NCI-H524 (cell line): ENCODE measurements around the gene PPP6R3.
"Not testable (repeated sequence)": the region's sequence is repeated elsewhere in the genome, so short reads cannot be mapped to it uniquely, and the experiment has no call there.

Source experiments
- DNase-seq, 2 experiments: peaks; one replicate each; lab custom pipeline; 2025; lab: John Stamatoyannopoulos, UW

Gene PPP6R3

GRCh38 chr11:68457216-68457897 lies 3.2 kb upstream of the PPP6R3 start:
- DNase-seq, result no peak

GRCh38 chr11:68457898-68458249 lies 2.7 kb upstream of the PPP6R3 start:
- no peak for DNase-seq

DNA sequence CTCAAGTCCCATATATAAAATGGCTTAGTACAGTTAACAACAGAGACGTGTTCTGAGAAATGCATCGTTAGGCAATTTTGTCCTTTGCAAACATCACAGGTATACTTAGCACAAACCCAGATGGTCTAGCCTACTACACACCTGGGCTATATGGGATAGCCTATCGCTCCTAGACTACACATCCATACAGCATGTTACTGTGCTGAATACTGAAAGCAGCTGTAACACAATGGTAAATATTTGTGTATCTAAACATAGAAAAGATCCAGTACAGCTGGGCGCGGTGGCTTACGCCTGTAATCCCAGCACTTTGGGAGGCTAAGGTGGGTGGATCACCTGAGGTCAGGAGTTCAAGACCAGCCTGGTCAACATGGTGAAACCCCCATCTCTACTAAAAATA lies 2.2 kb upstream of the PPP6R3 start:
- DNase-seq, result not testable (repeated sequence)

GRCh38 chr11:68459886-68460740 lies 439 bp upstream of the PPP6R3 start:
- peak; percentile 98 to 99 for DNase-seq

- DNase-seq, result no peak
Observed at GRCh38 chr11:68461575-68461917, 994 bp downstream of the PPP6R3 start.

DNA sequence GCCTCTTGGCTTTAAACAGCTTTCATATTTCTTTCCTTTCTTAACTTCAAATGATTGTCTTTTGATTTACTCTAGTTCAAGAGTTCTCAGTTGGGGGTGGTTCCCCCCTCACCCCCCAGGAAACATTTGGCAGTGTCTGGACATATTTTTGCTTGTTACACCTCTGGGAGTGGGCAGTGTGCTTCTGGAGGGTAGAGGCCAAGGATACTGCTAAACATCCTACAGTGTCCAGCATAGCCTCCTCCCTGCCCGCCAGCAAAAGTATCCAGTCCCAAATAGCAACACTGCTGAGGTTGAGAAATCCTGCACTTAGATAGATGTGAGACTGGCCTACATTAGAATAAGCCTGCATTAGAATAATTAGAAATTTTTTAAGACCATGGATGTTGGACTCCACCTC lies 3.2 kb downstream of the PPP6R3 start:
- DNase-seq, result no peak

GRCh38 chr11:68467201-68467834 lies 6.8 kb downstream of the PPP6R3 start:
- DNase-seq, result no peak

- DNase-seq, result no peak
Observed at GRCh38 chr11:68468217-68468828, 7.8 kb downstream of the PPP6R3 start.

- no peak for DNase-seq
Observed at GRCh38 chr11:68469122-68469521, 8.6 kb downstream of the PPP6R3 start.

DNA sequence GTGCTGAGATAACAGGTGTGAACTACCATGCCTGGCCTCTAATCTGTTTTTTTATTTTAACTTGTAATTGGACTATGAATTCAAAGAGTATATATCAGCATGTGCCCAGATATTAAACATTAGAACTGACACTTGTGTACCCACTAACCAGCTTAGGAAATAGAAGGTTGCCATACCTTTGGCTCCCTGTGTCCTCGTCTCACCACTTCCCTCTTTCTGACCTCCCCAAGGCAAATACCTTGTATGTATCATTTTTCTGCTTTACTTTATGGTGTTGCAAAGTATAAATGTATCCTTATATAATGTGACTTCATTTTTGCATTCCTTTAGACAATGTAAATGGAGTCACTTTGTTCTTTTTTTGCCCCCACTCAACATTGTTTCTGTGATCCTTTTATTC lies 9.1 kb downstream of the PPP6R3 start:
- no peak for DNase-seq

DNA sequence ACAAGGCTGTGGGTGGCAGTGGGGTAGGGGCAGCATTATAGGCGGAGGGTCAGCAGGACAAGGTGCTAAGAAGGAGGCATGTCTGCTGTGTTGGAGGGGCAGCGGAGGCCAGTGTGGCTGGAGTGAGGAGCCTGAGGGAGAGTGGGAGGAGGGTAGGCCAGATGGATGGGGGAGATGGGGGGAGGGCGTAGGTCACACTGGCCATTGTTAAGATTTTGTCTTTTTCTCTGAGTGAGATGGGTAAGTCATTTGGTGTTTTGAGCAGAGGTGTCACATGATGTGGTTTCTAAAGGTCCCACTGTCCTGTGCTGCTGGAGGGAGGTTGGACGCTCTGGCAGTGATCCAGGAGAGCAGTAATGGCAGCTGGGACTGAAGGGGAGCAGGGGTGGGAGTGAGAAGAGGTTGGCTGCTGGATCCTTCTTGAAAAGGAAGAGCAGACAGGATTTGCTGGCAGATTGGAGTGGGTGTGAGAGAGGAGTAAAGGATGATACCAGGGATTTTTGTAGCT lies 9.8 kb downstream of the PPP6R3 start:
- peak; percentile 85 to 90 for DNase-seq

DNA sequence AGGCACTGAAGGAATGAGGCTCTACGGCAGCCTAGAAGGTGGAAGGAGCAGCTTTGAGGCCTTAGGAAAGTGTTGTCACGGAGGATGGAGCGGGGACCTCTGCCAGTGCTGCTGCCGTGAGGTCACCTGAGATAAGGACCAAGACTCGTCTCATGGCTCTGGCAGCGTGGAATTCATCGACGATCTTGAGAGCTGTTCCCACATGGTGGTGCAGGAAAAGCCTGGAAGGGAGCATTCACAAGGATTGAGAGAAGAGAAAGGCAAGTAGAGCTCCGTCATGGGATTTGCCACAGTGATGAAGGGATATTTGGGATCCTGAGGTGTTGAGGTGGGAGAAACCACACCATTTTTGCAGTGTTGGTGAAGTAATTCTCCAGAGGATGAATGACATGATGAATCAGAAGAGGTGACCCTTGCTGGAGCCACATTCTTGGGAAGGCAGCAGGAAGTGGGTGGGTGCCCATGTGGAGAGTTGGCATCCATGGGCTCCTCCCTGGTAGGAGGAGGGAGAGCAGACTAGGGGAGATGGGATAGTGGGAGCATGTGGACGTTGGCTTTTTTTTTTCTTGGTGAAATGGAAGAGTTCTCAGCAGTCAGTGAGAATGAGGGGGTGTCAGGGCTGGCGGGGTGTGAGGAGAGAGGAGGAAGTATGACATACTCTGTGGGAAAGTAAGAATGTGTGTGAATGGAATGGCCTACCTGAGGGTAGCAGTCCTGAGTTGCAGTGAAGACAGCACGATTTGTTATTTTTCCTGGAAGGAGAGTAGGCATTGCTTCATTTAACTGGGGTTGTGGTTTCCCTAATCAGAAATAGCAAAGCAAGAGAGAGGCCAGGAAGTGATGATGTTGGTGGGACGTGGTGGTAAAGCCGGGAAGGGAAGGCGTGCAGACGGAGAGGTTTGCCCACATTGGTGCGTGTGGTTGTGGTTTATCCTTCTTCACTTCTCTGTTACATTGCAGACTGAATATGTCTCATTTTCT lies 11.1 kb downstream of the PPP6R3 start:
- no peak for DNase-seq

DNA sequence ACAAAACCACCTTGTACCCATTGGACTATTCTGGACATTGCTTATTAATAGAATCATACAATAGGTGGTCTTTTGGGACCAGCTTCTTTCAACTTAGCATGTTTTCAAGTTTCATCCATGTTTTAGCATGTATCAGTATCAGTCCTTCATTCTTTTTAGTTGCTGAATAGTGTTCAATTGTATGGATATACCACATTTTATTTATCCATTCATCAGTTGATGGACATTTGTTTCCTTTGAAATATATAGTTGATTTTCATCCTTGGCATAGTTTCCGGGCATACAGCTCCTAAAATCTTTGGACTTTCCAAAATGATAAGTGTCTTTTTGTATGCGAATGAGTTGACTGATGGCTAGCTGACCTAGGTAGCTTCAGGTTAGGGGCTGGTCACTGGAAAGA lies 12.2 kb downstream of the PPP6R3 start:
- no peak for DNase-seq

- no peak for DNase-seq
Observed at GRCh38 chr11:68473693-68474092, 13.1 kb downstream of the PPP6R3 start.

DNA sequence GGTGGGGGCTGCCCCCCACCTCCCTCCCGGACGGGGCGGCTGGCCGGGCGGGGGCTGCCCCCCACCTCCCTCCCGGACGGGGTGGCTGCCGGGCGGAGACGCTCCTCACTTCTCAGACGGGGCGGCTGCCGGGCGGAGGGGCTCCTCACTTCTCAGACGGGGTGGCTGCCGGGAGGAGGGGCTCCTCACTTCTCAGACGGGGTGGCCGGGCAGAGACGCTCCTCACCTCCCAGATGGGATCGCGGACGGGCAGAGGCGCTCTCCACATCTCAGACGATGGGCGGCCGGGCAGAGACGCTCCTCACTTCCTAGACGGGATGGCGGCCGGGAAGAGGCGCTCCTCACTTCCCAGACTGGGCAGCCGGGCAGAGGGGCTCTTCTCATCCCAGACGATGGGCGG lies 15.1 kb downstream of the PPP6R3 start:
- DNase-seq, result not testable (repeated sequence)

DNA sequence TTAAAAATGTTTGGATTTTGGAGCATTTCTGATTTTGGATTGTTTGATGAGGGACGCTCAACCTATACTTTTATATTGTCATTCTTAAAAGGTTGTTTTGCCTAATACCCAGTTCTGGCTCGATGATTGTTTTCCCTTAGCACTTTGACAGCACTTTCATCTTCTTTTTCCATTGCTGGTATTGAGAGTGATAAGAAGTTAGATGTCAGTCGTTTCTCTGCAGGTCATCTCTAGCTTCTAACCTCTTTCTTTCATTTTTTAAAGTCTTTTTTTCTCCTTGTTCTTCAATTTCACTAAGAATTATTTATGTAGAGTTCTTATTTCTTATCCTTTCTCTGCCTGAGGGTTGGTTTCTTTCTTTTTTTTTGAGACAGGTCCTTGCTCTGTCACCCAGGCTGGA lies 18.8 kb downstream of the PPP6R3 start:
- no peak for DNase-seq

DNA sequence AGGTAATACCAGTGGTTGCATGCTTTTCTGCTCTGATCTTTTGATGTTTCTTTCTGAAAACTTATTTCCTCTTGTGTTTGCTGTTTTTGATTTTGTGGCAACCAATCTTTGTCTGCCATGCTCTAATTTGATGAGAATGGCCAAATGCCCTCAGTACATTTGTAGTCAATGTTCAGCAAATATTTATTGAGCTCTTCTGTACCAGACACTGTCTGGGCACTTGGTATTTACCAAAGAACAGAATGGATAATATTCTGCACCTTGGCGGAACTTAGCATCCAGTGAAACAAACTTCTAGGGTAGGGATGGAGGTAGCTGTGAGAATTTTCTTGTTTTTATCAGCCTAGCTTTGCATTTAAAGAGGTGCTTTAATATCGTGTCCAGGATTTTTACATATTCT lies 19.6 kb downstream of the PPP6R3 start:
- DNase-seq, result no peak

DNA sequence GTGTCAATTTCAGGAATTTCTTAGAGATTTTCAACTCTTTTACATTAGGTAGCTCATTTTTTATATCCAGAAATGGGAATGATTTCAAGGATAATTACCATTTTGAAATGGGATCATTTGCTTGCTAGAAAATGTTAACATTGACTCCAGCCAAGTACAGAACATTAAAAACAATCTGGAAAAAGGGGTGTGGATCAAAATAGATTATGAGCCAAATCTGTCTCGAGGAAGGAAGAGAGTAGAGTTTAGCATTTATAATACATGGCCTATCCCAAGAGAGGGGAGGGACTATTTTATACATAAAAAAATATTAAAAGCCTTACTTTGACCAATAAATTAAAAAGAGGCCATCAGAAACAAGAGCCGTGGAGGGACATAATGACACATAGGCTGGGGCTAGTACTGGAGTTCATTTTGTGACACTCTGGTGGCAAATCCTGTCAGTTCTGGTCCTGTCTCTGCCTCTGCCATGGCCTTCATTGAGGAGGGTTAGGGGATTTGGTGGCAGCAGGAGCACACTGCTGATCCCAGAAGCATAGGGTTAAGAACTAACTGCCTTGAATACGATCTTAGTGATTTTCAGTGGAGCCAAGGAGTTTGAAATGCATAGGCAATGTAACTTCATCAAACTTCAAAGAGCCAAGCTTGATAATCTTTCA lies 20.4 kb downstream of the PPP6R3 start:
- no peak for DNase-seq

- no peak for DNase-seq
Observed at GRCh38 chr11:68481579-68482240, 21.2 kb downstream of the PPP6R3 start.

DNA sequence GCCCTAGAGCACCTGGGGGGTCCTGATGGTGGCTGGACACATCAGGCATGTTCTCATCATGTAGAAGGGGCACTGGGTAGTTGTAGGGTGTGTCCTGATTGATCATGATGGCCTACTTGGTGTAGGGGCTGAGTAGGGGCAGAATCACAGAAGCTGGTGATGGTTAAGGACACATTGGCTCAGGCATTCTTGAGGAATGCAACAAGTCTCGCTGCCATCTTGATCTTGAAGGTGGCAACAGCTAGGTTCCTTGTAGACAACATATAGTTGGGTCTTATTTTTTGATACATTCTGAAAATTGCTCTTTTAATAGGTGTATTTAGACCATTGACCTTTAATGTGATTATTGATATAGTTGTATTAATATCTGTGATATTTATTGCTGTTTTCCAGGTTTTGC lies 28.1 kb downstream of the PPP6R3 start:
- DNase-seq, result no peak
